Suppressor macrophage treated with lipopolysaccharide for 1 hour (primary cell): Measurements from ENCODE around the gene TUBB3.

Experiments used
- DNase-seq, 3 donors: peaks; one replicate each; pipeline ENCODE4 v3.0.0-alpha.2; 2020 to 2022

TUBB3 gene

GRCh38 chr16:89969741-89970410 is 46.7 kb downstream of the TUBB3 start:
- DNase-seq: peak; percentile 55 to 61 (median 60)

GRCh38 chr16:89971495-89972243 is 48.5 kb downstream of the TUBB3 start:
- no peak for DNase-seq

- DNase-seq: peak; percentile 98 to 99 (median 99)
Observed at GRCh38 chr16:89972244-89973234, 49.4 kb downstream of the TUBB3 start.

- DNase-seq: no peak
Observed at GRCh38 chr16:89973235-89973634, 50.1 kb downstream of the TUBB3 start.

GRCh38 chr16:89973654-89974335 is 50.7 kb downstream of the TUBB3 start:
- peak in 2 of 3 donors; percentile 16 to 25 for DNase-seq

- DNase-seq: no peak
Observed at GRCh38 chr16:89974870-89975269, 51.7 kb downstream of the TUBB3 start.

- DNase-seq: peak; percentile 23 to 61 (median 32)
Observed at GRCh38 chr16:89981414-89981813, 58.3 kb downstream of the TUBB3 start.

- no peak for DNase-seq
Observed at GRCh38 chr16:89982318-89982717, 59.2 kb downstream of the TUBB3 start.

GRCh38 chr16:89983536-89983935 is 60.4 kb downstream of the TUBB3 start:
- DNase-seq: no peak

GRCh38 chr16:89984216-89984615 is 61.1 kb downstream of the TUBB3 start:
- DNase-seq: no peak

GRCh38 chr16:89985219-89985618 is 62.1 kb downstream of the TUBB3 start:
- DNase-seq: no peak
